Transverse colon (tissue), 3 donors: ENCODE measurements around the gene PDPN.

Source experiments
- CTCF ChIP-seq, 5 experiments: fragments of 200-600 bp in 3 of 5; fragments of 450-650 bp in 2 of 5; sonication (generic) in 3 of 5; IDR thresholded peaks; 1 replicate in 2 of 5; 2 replicates in 3 of 5; pipeline ENCODE4 v1.5.1; 2016 to 2017; ENCODE audit warnings: antibody characterized with exemption in 5 of 5, inconsistent platforms in 3 of 5, mild to moderate bottlenecking in 2 of 5, moderate library complexity in 1 of 5
- EP300 ChIP-seq: sonication (generic); formaldehyde crosslinking; IDR thresholded peaks from one replicate; pipeline ENCODE4 v1.6.1; 2017; ENCODE audit warnings: antibody characterized with exemption, low read depth

GRCh38 chr1:13538832-13539231 lies 44.8 kb upstream of the PDPN start:
- TF ChIP-seq CTCF (IDR thresholded peaks at IDR 0.05) (no peak), EP300 (no peak)
